DOHH2 (cell line): ENCODE data around the gene CTNNA2.

Experiments
- EZH2phosphoT487 ChIP-seq: fragments of 200-600 bp; sonication (generic); IDR thresholded peaks from 2 replicates; pipeline ENCODE4 v1.6.1; 2017; ENCODE audit warnings: borderline replicate concordance, mild to moderate bottlenecking, antibody characterized with exemption, low read length, moderate library complexity, mixed read lengths
- TF ChIP-seq, protein P1 (sequence below): fragments of 200-600 bp; sonication (generic); IDR thresholded peaks from one replicate; pipeline ENCODE4 v1.5.1; 2014; ENCODE audit warnings: antibody characterized with exemption, mild to moderate bottlenecking, low read depth, low read length; ENCODE audit not compliant: poor library complexity, severe bottlenecking

DNA sequence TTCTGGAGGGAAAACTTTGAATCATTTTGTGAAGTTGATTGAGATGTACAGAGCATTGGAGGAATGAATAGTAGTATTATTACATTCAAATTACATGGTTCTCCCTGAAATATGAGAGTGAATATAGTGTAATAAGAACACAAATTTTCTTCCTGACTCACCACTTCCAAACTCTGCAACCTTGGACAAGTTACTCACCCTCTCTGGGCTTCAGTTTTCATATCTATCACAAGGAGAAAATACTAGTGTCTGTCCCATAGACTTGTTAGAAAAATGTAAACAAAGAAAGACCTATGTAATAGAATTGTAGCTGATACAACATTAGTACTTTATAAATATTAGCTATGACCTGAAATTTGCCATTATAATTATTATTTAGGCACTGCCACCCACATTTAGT, 640.9 kb downstream of the CTNNA2 start:
- TF ChIP-seq, protein P1, sequence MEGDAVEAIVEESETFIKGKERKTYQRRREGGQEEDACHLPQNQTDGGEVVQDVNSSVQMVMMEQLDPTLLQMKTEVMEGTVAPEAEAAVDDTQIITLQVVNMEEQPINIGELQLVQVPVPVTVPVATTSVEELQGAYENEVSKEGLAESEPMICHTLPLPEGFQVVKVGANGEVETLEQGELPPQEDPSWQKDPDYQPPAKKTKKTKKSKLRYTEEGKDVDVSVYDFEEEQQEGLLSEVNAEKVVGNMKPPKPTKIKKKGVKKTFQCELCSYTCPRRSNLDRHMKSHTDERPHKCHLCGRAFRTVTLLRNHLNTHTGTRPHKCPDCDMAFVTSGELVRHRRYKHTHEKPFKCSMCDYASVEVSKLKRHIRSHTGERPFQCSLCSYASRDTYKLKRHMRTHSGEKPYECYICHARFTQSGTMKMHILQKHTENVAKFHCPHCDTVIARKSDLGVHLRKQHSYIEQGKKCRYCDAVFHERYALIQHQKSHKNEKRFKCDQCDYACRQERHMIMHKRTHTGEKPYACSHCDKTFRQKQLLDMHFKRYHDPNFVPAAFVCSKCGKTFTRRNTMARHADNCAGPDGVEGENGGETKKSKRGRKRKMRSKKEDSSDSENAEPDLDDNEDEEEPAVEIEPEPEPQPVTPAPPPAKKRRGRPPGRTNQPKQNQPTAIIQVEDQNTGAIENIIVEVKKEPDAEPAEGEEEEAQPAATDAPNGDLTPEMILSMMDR, result no peak
- no peak for TF ChIP-seq EZH2phosphoT487
